ENCODE measurements around the gene GSN. TPM values are rescaled to one million over a fixed set of nuclear protein-coding genes. Genes with fewer than 3 reads are reported as not detected.
A peak's percentile ranks its signal among the peaks of the same experiment; 100 is the strongest.

The GSN gene
- total RNA-seq, 4 donors from 2014 or later: 2,362 to 3,466 (median 3,146) TPM

GRCh38 chr9:121354141-121354540, 86.2 kb downstream of the GSN start:
- H3K4me3 ChIP-seq: no peak overlapping the region
- no peaks in the 10 kb centered on the region for H3K9me3 ChIP-seq
- peak overlapping the region; percentile 69 to 97 (median 88) for H3K27ac ChIP-seq
- WGBS, 2 donors (ENCODE audit: low coverage in 1 of 2): 54% methylated on average over 5 of the region's 5 CpGs
- H3K27me3 ChIP-seq: no peaks in the 10 kb centered on the region
- no peak for TF ChIP-seq CTCF (IDR thresholded peaks at IDR 0.05)
- no peak for TF ChIP-seq EP300 (IDR thresholded peaks at IDR 0.05)
- no peak for TF ChIP-seq POLR2A (IDR thresholded peaks at IDR 0.05)
- no peak for TF ChIP-seq POLR2AphosphoS5 (IDR thresholded peaks at IDR 0.05)
- peak; percentile 57 for ATAC-seq
- peaks cover 42 to 100% (median 47%) of the 10 kb centered on the region in 3 donors for H3K4me1 ChIP-seq
- peaks cover 7 to 51% of the 10 kb centered on the region in 2 donors for H3K36me3 ChIP-seq

DNA sequence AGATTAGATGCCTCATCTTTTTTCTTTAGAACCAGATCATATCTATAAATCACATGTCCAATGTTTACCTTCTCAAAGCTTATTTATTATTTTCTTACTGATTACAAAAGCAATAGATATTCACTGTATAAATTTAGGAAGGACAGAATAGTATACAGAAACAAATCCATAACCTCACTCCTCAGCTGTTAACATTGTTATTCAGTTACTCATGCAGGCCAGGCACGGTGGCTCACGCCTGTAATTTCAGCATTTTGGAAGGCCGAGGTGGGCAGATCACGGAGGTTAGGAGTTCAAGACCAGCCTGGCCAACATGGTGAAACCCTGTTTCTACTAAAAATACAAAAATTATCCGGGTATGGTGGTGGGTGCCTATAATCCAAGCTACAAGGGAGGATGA, 86.8 kb downstream of the GSN start:
- H3K27ac ChIP-seq: peak overlapping the region; percentile 67 to 97 (median 82)
- H3K36me3 ChIP-seq: peaks cover 7 to 51% of the 10 kb centered on the region in 2 donors
- peaks cover 43 to 100% (median 48%) of the 10 kb centered on the region in 3 donors for H3K4me1 ChIP-seq
- TF ChIP-seq POLR2A (IDR thresholded peaks at IDR 0.05) (no peak), POLR2AphosphoS5 (IDR thresholded peaks at IDR 0.05) (peak; percentile 12)
- H3K27me3 ChIP-seq: no peaks in the 10 kb centered on the region
- H3K9me3 ChIP-seq: no peaks in the 10 kb centered on the region
- 70 to 83% methylated on average over 4 of the region's 5 CpGs for WGBS, 2 donors (ENCODE audit: low coverage in 1 of 2)
- H3K4me3 ChIP-seq: no peak overlapping the region
- no peak for ATAC-seq

- H3K4me1 ChIP-seq: peaks cover 42 to 100% (median 44%) of the 10 kb centered on the region in 3 donors
- H3K9me3 ChIP-seq: no peaks in the 10 kb centered on the region
- 68 to 80% methylated on average over 3 of the region's 3 CpGs for WGBS, 2 donors (ENCODE audit: low coverage in 1 of 2)
- TF ChIP-seq POLR2A (IDR thresholded peaks at IDR 0.05): no peak
- no peak for TF ChIP-seq CTCF (IDR thresholded peaks at IDR 0.05)
- no peak for TF ChIP-seq EP300 (IDR thresholded peaks at IDR 0.05)
- TF ChIP-seq POLR2AphosphoS5 (IDR thresholded peaks at IDR 0.05): no peak
- H3K4me3 ChIP-seq: no peak overlapping the region
- H3K27ac ChIP-seq: peak overlapping the region in 2 of 4 donors; percentile 94 to 97
- ATAC-seq: no peak
- H3K36me3 ChIP-seq: peaks cover 7 to 48% of the 10 kb centered on the region in 2 donors
- no peaks in the 10 kb centered on the region for H3K27me3 ChIP-seq
These were observed 89.0 kb downstream of the GSN start for GRCh38 chr9:121357011-121357410.

DNA sequence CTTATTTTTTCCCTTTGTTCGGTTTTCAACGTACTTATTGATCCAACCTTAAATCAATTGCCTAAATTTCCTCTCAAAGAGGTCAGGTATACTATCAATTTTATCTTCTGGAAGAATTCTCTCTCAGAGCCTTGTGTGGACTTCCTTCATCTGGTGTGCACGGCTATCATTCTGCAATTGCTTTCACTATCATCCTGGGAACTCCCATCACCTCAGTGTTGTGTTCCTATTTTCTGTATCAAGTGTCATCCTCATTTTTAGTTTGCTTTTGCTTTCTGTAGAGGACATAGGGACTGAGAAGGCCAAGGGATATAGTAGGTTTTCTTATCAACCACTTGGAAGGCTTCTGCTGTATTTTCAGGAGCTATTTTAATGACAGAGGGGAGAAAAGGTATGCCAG, 90.8 kb downstream of the GSN start:
- ATAC-seq: no peak
- Histone ChIP-seq H3K27ac (peak overlapping the region; percentile 36 to 97 (median 84)), H3K4me1 (peaks cover 52 to 100% (median 56%) of the 10 kb centered on the region in 3 donors), H3K27me3 (no peaks in the 10 kb centered on the region), H3K4me3 (no peak overlapping the region), H3K9me3 (no peaks in the 10 kb centered on the region), H3K36me3 (peaks cover under 1 to 30% of the 10 kb centered on the region in 2 donors)
- WGBS, 2 donors (ENCODE audit: low coverage in 1 of 2): 43 to 55% methylated on average over 2 to 3 of the region's 3 CpGs
- TF ChIP-seq POLR2AphosphoS5 (IDR thresholded peaks at IDR 0.05): no peak
- no peak for TF ChIP-seq EP300 (IDR thresholded peaks at IDR 0.05)
- TF ChIP-seq CTCF (IDR thresholded peaks at IDR 0.05): no peak
- TF ChIP-seq POLR2A (IDR thresholded peaks at IDR 0.05): no peak

DNA sequence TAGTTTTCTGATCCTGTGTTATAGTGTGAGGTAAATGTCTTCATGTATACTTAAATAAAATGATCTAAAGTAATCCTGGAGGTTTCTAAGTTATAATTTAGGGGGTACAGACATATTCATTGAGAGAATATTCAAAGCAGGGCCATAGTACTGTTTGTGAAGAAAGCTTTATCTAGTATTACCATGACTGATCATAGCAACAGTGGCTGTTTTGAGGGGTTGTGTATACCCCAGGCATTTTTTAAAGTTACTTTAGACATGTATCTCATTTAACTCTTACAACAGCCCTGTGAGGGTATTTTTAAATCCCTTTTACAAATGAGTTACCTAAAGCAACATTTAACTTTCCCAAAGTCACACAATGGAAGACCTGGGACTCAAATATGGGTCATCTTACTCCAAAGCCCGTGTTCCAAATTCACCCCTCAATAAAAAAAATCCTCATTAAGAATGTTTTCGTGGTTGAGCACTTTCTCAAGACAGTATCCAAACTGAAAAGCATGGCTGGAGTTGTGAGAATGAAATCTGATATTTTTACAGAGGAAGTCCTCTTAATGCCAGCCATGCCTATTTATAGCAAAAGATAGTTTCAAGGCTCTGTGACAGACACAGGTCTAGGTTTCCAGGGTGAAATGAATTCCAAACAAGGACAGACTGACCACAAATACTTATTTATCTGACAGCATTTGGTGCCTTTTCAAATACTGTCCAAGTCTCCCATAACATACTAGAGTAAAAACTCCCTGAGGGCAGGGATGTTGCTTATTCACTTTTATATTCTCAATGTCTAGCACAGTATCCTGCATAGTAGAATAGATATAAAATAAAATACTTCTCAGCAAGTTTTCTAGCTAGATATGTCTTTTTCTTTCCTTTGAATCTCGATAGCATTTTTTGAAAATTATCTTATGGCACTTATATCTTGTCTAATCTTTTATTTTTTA, 91.7 kb downstream of the GSN start:
- Histone ChIP-seq H3K27ac (peak overlapping the region; percentile 73 to 98 (median 96)), H3K27me3 (no peaks in the 10 kb centered on the region), H3K36me3 (peaks cover 0 to 21% of the 10 kb centered on the region in 2 donors), H3K9me3 (no peaks in the 10 kb centered on the region), H3K4me1 (peaks cover 59 to 100% (median 62%) of the 10 kb centered on the region in 3 donors), H3K4me3 (no peak overlapping the region)
- 63 to 100% methylated on average over 2 to 3 of the region's 3 CpGs for WGBS, 2 donors (ENCODE audit: low coverage in 1 of 2)
- TF ChIP-seq CTCF (IDR thresholded peaks at IDR 0.05): no peak
- TF ChIP-seq POLR2AphosphoS5 (IDR thresholded peaks at IDR 0.05): no peak
- TF ChIP-seq POLR2A (IDR thresholded peaks at IDR 0.05): no peak
- no peak for TF ChIP-seq EP300 (IDR thresholded peaks at IDR 0.05)
- no peak for ATAC-seq

All from gastroesophageal sphincter (tissue), 4 donors.